Nephron progenitor cell (in vitro differentiated cells): ENCODE results near the gene PLEKHG4.

ENCODE experiments used
- DNase-seq: peaks from one replicate; pipeline ENCODE4 v3.0.0; 2021
- H3K27ac Mint-ChIP-seq: 2 replicates; pipeline ENCODE4 v1.8.0; 2021; ENCODE audit warnings: mild to moderate bottlenecking, moderate library complexity, mixed read lengths
- H3K27me3 Mint-ChIP-seq: 2 replicates; pipeline ENCODE4 v1.8.0; 2021; ENCODE audit warnings: mild to moderate bottlenecking, low read depth, mixed read lengths; ENCODE audit not compliant: poor library complexity
- H3K36me3 Mint-ChIP-seq: 2 replicates; pipeline ENCODE4 v1.8.0; 2021; ENCODE audit warnings: low read depth, mixed read lengths
- H3K4me1 Mint-ChIP-seq: 2 replicates; pipeline ENCODE4 v1.8.0; 2021; ENCODE audit warnings: mixed read lengths
- H3K4me3 Mint-ChIP-seq: 2 replicates; pipeline ENCODE4 v1.8.0; 2021; ENCODE audit warnings: mild to moderate bottlenecking, moderate library complexity, mixed read lengths
- H3K9me3 Mint-ChIP-seq: 2 replicates; pipeline ENCODE4 v1.8.0; 2021; ENCODE audit warnings: mild to moderate bottlenecking, moderate library complexity, mixed read lengths
- CTCF ChIP-seq: fragments of 200-600 bp; sonication (generic); IDR thresholded peaks from 2 replicates; pipeline ENCODE4 v1.5.0; 2021; ENCODE audit warnings: antibody characterized with exemption

PLEKHG4 gene

GRCh38 chr16:67291461-67291860 is 12.1 kb downstream of the PLEKHG4 start:
- no peak for DNase-seq
- no peak overlapping the region for H3K27ac Mint-ChIP-seq
- TF ChIP-seq CTCF, result no peak
- peaks cover 19% of the 10 kb centered on the region for H3K27me3 Mint-ChIP-seq
- H3K4me3 Mint-ChIP-seq, result no peak overlapping the region
- peaks cover 14% of the 10 kb centered on the region for H3K4me1 Mint-ChIP-seq
- no peaks in the 10 kb centered on the region for H3K9me3 Mint-ChIP-seq
- no peaks in the 10 kb centered on the region for H3K36me3 Mint-ChIP-seq

- no peak for DNase-seq
- Mint-ChIP-seq H3K4me1 (peaks cover 17% of the 10 kb centered on the region), H3K4me3 (no peak overlapping the region), H3K27me3 (peaks cover 34% of the 10 kb centered on the region), H3K27ac (no peak overlapping the region), H3K9me3 (no peaks in the 10 kb centered on the region), H3K36me3 (no peaks in the 10 kb centered on the region)
- TF ChIP-seq CTCF, result no peak
Measured at GRCh38 chr16:67294171-67294757, 14.9 kb downstream of the PLEKHG4 start.

- Mint-ChIP-seq H3K4me3 (no peak overlapping the region), H3K27me3 (peaks cover 34% of the 10 kb centered on the region), H3K4me1 (peaks cover 17% of the 10 kb centered on the region), H3K9me3 (no peaks in the 10 kb centered on the region), H3K36me3 (no peaks in the 10 kb centered on the region), H3K27ac (no peak overlapping the region)
- DNase-seq, result no peak
- TF ChIP-seq CTCF, result no peak
Measured at GRCh38 chr16:67294938-67295361, 15.6 kb downstream of the PLEKHG4 start.

- Mint-ChIP-seq H3K4me3 (no peak overlapping the region), H3K27ac (no peak overlapping the region), H3K36me3 (no peaks in the 10 kb centered on the region), H3K27me3 (peaks cover 35% of the 10 kb centered on the region), H3K4me1 (peaks cover 22% of the 10 kb centered on the region), H3K9me3 (no peaks in the 10 kb centered on the region)
- DNase-seq, result no peak
- TF ChIP-seq CTCF, result no peak
Measured at GRCh38 chr16:67296420-67296819, 17.1 kb downstream of the PLEKHG4 start.

- Mint-ChIP-seq H3K4me1 (peaks cover 39% of the 10 kb centered on the region), H3K9me3 (no peaks in the 10 kb centered on the region), H3K36me3 (no peaks in the 10 kb centered on the region), H3K4me3 (no peak overlapping the region), H3K27me3 (peaks cover 34% of the 10 kb centered on the region), H3K27ac (no peak overlapping the region)
- DNase-seq, result no peak
- no peak for TF ChIP-seq CTCF
Measured at GRCh38 chr16:67298277-67298676, 18.9 kb downstream of the PLEKHG4 start.

DNA sequence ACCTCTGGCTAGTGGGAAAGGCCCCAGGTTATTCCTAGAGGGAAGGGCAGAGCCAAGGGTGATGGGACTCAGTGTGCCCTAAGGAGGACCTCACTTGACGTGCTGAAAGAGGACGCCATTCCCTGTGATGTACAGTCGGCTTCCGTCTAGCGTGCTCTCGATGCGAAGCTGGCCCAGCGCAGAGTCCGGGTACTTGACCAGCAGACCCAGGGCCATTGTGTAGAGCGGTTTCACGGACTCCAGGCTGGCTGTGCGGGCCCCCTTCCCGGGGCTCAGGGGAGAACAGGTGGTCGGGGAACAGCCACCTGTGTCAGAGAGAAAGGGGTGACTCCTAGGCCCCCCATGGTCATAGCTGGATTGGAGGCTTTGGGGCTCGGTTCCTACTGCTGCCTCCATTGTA is 19.9 kb downstream of the PLEKHG4 start:
- Mint-ChIP-seq H3K4me1 (peaks cover 49% of the 10 kb centered on the region), H3K36me3 (no peaks in the 10 kb centered on the region), H3K27ac (no peak overlapping the region), H3K9me3 (no peaks in the 10 kb centered on the region), H3K27me3 (peaks cover 30% of the 10 kb centered on the region), H3K4me3 (no peak overlapping the region)
- TF ChIP-seq CTCF, result no peak
- DNase-seq, result no peak
